H1 (cell line): ENCODE measurements around the gene LPXN. TPM values are rescaled to one million over a fixed set of nuclear protein-coding genes. Genes with fewer than 3 reads are reported as not detected.

Experiments used
- CTCF ChIA-PET: fragments of 300-600 bp; sonication (Branson Sonifier 250); formaldehyde crosslinking; loops from one replicate; lab custom pipeline; 2021; ENCODE audit not compliant: partially characterized antibody; lab: Charles Lee
- POLR2A ChIA-PET: fragments of 300-600 bp; sonication (Branson Sonifier 250); formaldehyde crosslinking; loops from one replicate; lab custom pipeline; 2021; ENCODE audit warnings: inconsistent platforms; ENCODE audit not compliant: partially characterized antibody; lab: Charles Lee
- DNase-seq, 2 experiments: peaks; one replicate each; pipeline versions ENCODE4 v3.0.0 to v3.0.0-alpha.2; 2010 to 2022; ENCODE audit warnings: low spot score in 2 of 2, low read depth in 1 of 2, mixed read lengths in 1 of 2
- FAIRE-seq: peaks from 2 replicates; lab custom pipeline; 2011; peaks lifted over from hg19 to GRCh38; lab: Jason Lieb, UNC
- H2AFZ ChIP-seq: 2 replicates; pipeline ENCODE4 v1.8.1; 2012; ENCODE audit warnings: low read length, inconsistent platforms
- H2AK5ac ChIP-seq: 2 replicates; pipeline ENCODE4 v1.6.1; 2013; ENCODE audit warnings: low read depth, low read length
- H2BK120ac ChIP-seq: replicated peaks from 2 replicates; pipeline ENCODE3; 2013; ENCODE audit warnings: low read depth, low read length, inconsistent platforms
- H2BK12ac ChIP-seq: 2 replicates; pipeline ENCODE4 v1.6.1; 2013; ENCODE audit warnings: low read depth, low read length
- H2BK15ac ChIP-seq: 2 replicates; pipeline ENCODE4 v1.6.1; 2013; ENCODE audit warnings: low read length
- H2BK20ac ChIP-seq: 2 replicates; pipeline ENCODE4 v1.6.1; 2013; ENCODE audit warnings: low read length
- H2BK5ac ChIP-seq: 2 replicates; pipeline ENCODE4 v1.6.1; 2013; ENCODE audit warnings: low read depth, low read length
- H3K14ac ChIP-seq: 2 replicates; pipeline ENCODE4 v1.6.1; 2013; ENCODE audit warnings: inconsistent platforms; ENCODE audit not compliant: insufficient read length
- H3K18ac ChIP-seq: 2 replicates; pipeline ENCODE4 v1.6.1; 2013; ENCODE audit warnings: low read length; ENCODE audit errors: extremely low read depth
- H3K23ac ChIP-seq: 2 replicates; pipeline ENCODE4 v1.6.1; 2013; ENCODE audit warnings: inconsistent platforms; ENCODE audit not compliant: insufficient read length
- H3K23me2 ChIP-seq: 2 replicates; pipeline ENCODE4 v1.6.1; 2013; ENCODE audit warnings: low read depth, low read length
- H3K27ac ChIP-seq: 2 replicates; pipeline ENCODE4 v1.6.1; 2011; ENCODE audit warnings: low read depth, low read length, inconsistent platforms
- H3K27me3 ChIP-seq, 4 experiments: replicated peaks in 1 of 4; 1 replicate in 1 of 4; 2 replicates in 3 of 4; pipeline versions ENCODE4 v1.6.1 to v1.8.1; 2011 to 2013; ENCODE audit warnings: low read length in 3 of 4, mild to moderate bottlenecking in 3 of 4, inconsistent platforms in 2 of 4, mixed read lengths in 2 of 4, moderate library complexity in 1 of 4; ENCODE audit not compliant: control insufficient read depth in 3 of 4, insufficient read depth in 3 of 4; ENCODE audit errors: extremely low read depth in 1 of 4
- H3K36me3 ChIP-seq, 4 experiments: 2 replicates each; pipeline versions ENCODE4 v1.6.1 to v1.8.1; 2011 to 2013; ENCODE audit warnings: mild to moderate bottlenecking in 4 of 4, low read length in 3 of 4, moderate library complexity in 2 of 4, control low read depth in 1 of 4, inconsistent platforms in 1 of 4; ENCODE audit not compliant: insufficient read depth in 4 of 4, control insufficient read depth in 2 of 4
- H3K4ac ChIP-seq: replicated peaks from 2 replicates; pipeline ENCODE3; 2013; ENCODE audit warnings: low read length, low read depth, mixed read lengths, inconsistent platforms; ENCODE audit not compliant: insufficient read length
- H3K4me1 ChIP-seq, 4 experiments: replicated peaks in 1 of 4; 1 replicate in 1 of 4; 2 replicates in 3 of 4; pipeline versions ENCODE4 v1.6.1 to v1.8.1; 2011 to 2013; ENCODE audit warnings: low read length in 3 of 4, inconsistent platforms in 2 of 4, mixed read lengths in 1 of 4; ENCODE audit not compliant: insufficient read depth in 4 of 4, control insufficient read depth in 3 of 4
- H3K4me2 ChIP-seq, 2 experiments: 2 replicates each; pipeline versions ENCODE4 v1.6.1 to v1.8.1; 2011 to 2013; ENCODE audit warnings: low read depth in 2 of 2, low read length in 2 of 2, control low read depth in 1 of 2, inconsistent platforms in 1 of 2, mild to moderate bottlenecking in 1 of 2; ENCODE audit not compliant: insufficient read depth in 1 of 2
- H3K4me3 ChIP-seq, 4 experiments: fragments of 200-600, 300-600 bp in 1 of 4; sonication (generic), shearing (Covaris generic), sonication (Bioruptor Twin) in 1 of 4; 2 replicates each; pipeline versions ENCODE4 v1.5.1 to v1.8.1; 2011 to 2016; ENCODE audit warnings: low read length in 4 of 4, low read depth in 3 of 4, control low read depth in 2 of 4, inconsistent platforms in 2 of 4, mild to moderate bottlenecking in 2 of 4, mixed read lengths in 1 of 4, moderate library complexity in 1 of 4; ENCODE audit not compliant: insufficient read depth in 2 of 4; ENCODE audit errors: extremely low read depth in 1 of 4
- H3K56ac ChIP-seq: replicated peaks from 2 replicates; pipeline ENCODE3; 2013; ENCODE audit warnings: low read depth, mild to moderate bottlenecking, mixed read lengths, low read length, inconsistent platforms; ENCODE audit not compliant: insufficient read length
- H3K79me1 ChIP-seq: 2 replicates; pipeline ENCODE4 v1.6.1; 2013; ENCODE audit warnings: low read depth, low read length, control low read depth
- H3K79me2 ChIP-seq, 2 experiments: 2 replicates each; pipeline versions ENCODE4 v1.6.1 to v1.8.1; 2012 to 2013; ENCODE audit warnings: low read length in 2 of 2, mild to moderate bottlenecking in 2 of 2, inconsistent platforms in 1 of 2; ENCODE audit not compliant: insufficient read depth in 2 of 2, control insufficient read depth in 1 of 2
- H3K9ac ChIP-seq, 4 experiments: replicated peaks in 1 of 4; 1 replicate in 1 of 4; 2 replicates in 3 of 4; pipeline versions ENCODE4 v1.6.1 to v1.8.1; 2011 to 2013; ENCODE audit warnings: low read depth in 3 of 4, low read length in 3 of 4, control low read depth in 2 of 4, mild to moderate bottlenecking in 2 of 4, moderate library complexity in 2 of 4, inconsistent platforms in 1 of 4; ENCODE audit errors: extremely low read depth in 1 of 4
- H3K9me3 ChIP-seq, 2 experiments: 2 replicates each; pipeline versions ENCODE4 v1.6.1 to v1.8.1; 2012 to 2013; ENCODE audit warnings: mild to moderate bottlenecking in 2 of 2, moderate library complexity in 2 of 2, control low read depth in 1 of 2, inconsistent platforms in 1 of 2, low read depth in 1 of 2, low read length in 1 of 2, mixed read lengths in 1 of 2; ENCODE audit not compliant: insufficient read depth in 2 of 2
- H4K20me1 ChIP-seq, 2 experiments: replicated peaks in 1 of 2; 2 replicates each; pipeline versions ENCODE3 to v1.8.1; 2011 to 2013; ENCODE audit warnings: inconsistent platforms in 2 of 2, low read length in 2 of 2, mild to moderate bottlenecking in 1 of 2; ENCODE audit not compliant: insufficient read depth in 2 of 2, control insufficient read depth in 1 of 2
- H4K5ac ChIP-seq: 2 replicates; pipeline ENCODE4 v1.6.1; 2013; ENCODE audit warnings: low read length, low read depth, mixed read lengths, inconsistent platforms; ENCODE audit not compliant: insufficient read length
- H4K8ac ChIP-seq: 2 replicates; pipeline ENCODE4 v1.8.0; 2013; ENCODE audit warnings: mild to moderate bottlenecking, moderate library complexity, low read length, inconsistent platforms; ENCODE audit not compliant: insufficient read depth; ENCODE audit errors: extremely low read depth
- H4K91ac ChIP-seq: replicated peaks from 2 replicates; pipeline ENCODE3; 2013; ENCODE audit warnings: low read length, mixed read lengths, inconsistent platforms; ENCODE audit not compliant: insufficient read length
- ATF2 ChIP-seq: IDR thresholded peaks from 2 replicates; pipeline ENCODE4 v1.6.1; 2012; ENCODE audit warnings: low read length, inconsistent platforms
- CREB1 ChIP-seq: IDR thresholded peaks from 2 replicates; pipeline ENCODE4 v1.6.1; 2012; ENCODE audit warnings: inconsistent platforms
- EP300 ChIP-seq, 2 experiments: IDR thresholded peaks; 1 replicate in 1 of 2; 2 replicates in 1 of 2; pipeline ENCODE4 v1.6.1; 2011 to 2012; ENCODE audit warnings: low read depth in 2 of 2, low read length in 2 of 2, mild to moderate bottlenecking in 2 of 2, borderline replicate concordance in 1 of 2, inconsistent platforms in 1 of 2, moderate library complexity in 1 of 2
- HDAC6 ChIP-seq: IDR thresholded peaks from one replicate; pipeline ENCODE4 v1.7.1; 2012; ENCODE audit warnings: low read depth, mild to moderate bottlenecking, inconsistent platforms, low read length, moderate library complexity
- JUND ChIP-seq: IDR thresholded peaks from 2 replicates; pipeline ENCODE4 v1.6.1; 2011; ENCODE audit warnings: mild to moderate bottlenecking, improper control_type of control experiment, low read length
- KDM1A ChIP-seq: fragments of 200-600, 300-600 bp; sonication (generic); IDR thresholded peaks from 2 replicates; pipeline ENCODE4 v1.7.1; 2016; ENCODE audit warnings: mild to moderate bottlenecking, low read length, borderline replicate concordance
- POU5F1 ChIP-seq: IDR thresholded peaks from 2 replicates; pipeline ENCODE4 v1.6.1; 2011; ENCODE audit warnings: low read depth, mild to moderate bottlenecking, low read length, moderate library complexity
- RBBP5 ChIP-seq: IDR thresholded peaks from 2 replicates; pipeline ENCODE4 v1.7.1; 2012; ENCODE audit warnings: low read depth, mild to moderate bottlenecking, inconsistent platforms, low read length, moderate library complexity, borderline replicate concordance
- RNF2 ChIP-seq: fragments of 200-900, 300-1000 bp; sonication (generic); IDR thresholded peaks from 2 replicates; pipeline ENCODE4 v1.7.1; 2016; ENCODE audit warnings: borderline replicate concordance, low read depth, mild to moderate bottlenecking, antibody characterized with exemption, low read length; ENCODE audit not compliant: poor library complexity, severe bottlenecking; ENCODE audit errors: missing control alignments
- RXRA ChIP-seq: IDR thresholded peaks from 2 replicates; pipeline ENCODE4 v1.6.1; 2011; ENCODE audit warnings: low read depth, mild to moderate bottlenecking, low read length, moderate library complexity; ENCODE audit not compliant: insufficient read depth
- SUZ12 ChIP-seq: fragments of 200-600 bp; sonication (generic); IDR thresholded peaks from 2 replicates; pipeline ENCODE4 v1.6.1; 2012; ENCODE audit warnings: mild to moderate bottlenecking, inconsistent platforms, low read length, moderate library complexity, mixed read lengths
- TCF12 ChIP-seq: IDR thresholded peaks from 2 replicates; pipeline ENCODE4 v1.6.1; 2011; ENCODE audit warnings: low read depth, mild to moderate bottlenecking, low read length
- TEAD4 ChIP-seq: IDR thresholded peaks from 2 replicates; pipeline ENCODE4 v1.6.1; 2012; ENCODE audit warnings: low read depth, low read length, inconsistent platforms, mixed read lengths
- WGBS, 2 experiments: shearing (Covaris generic) in 1 of 2; methylation state at CpG; one replicate each; pipeline versions ENCODE4 v1.1.6 to v1.1.7; 2013 to 2015; ENCODE audit warnings: low lambda C conversion rate in 2 of 2, mixed read lengths in 2 of 2, inconsistent platforms in 1 of 2, low coverage in 1 of 2, missing lambda C conversion rate in 1 of 2; ENCODE audit not compliant: insufficient replicate concordance in 2 of 2, insufficient coverage in 1 of 2, insufficient read length in 1 of 2; ENCODE audit errors: extremely low coverage in 1 of 2, missing lambda C conversion rate in 1 of 2; 5-methylcytosine and 5-hydroxymethylcytosine counted together
- polyA plus RNA-seq, 7 experiments: library from polyadenylated mRNA; depleted of rRNA in 3 of 7; stranded (reverse) in 5 of 7; unstranded in 2 of 7; fragments of >200 nt in 5 of 7; fragments of 200-250 nt in 2 of 7; gene quantifications; 1 replicate in 5 of 7; 2 replicates in 1 of 7; 4 replicates in 1 of 7; pipeline versions ENCODE4 v1.2.1 to v1.2.3, GENCODE V29; 2011 to 2013; ENCODE audit warnings: missing spikeins in 2 of 7, mixed read lengths in 2 of 7
- total RNA-seq: library from RNA; stranded (reverse); fragmentation: NEBNext Ultra II Directional; extraction: Animal tissue kit (Norgen Biotek cat#: 25700); gene quantifications from 2 replicates; pipeline ENCODE4 v1.2.1, GENCODE V29; 2021

The LPXN gene
- total and polyA plus RNA-seq, 2 of the 8 experiments (the other 6 are each of a cell fraction or from before 2014, with no cell fraction given) = 1.4 to 2.7 TPM

- no peak overlapping the region for H2BK15ac ChIP-seq
- no peak overlapping the region for H3K18ac ChIP-seq
- H4K8ac ChIP-seq = no peak overlapping the region
- POLR2A ChIA-PET = no interaction called here
- DNase-seq (no peak), FAIRE-seq (no peak)
- H3K56ac ChIP-seq = no peak overlapping the region
- H2BK5ac ChIP-seq = no peak overlapping the region
- no peaks in the 10 kb centered on the region; a peak in 1 of 8 replicates for H3K36me3 ChIP-seq
- H4K91ac ChIP-seq = no peak overlapping the region
- no peak overlapping the region for H2AK5ac ChIP-seq
- no peak overlapping the region for H3K23ac ChIP-seq
- CTCF ChIA-PET = interaction anchor here (1.0 kb wide), 1 partner anchor 21 kb away, joined by 3 read pairs; no protein-coding TSS in a partner anchor
- no peak overlapping the region for H3K9ac ChIP-seq
- H3K27ac ChIP-seq = no peak overlapping the region
- H2BK20ac ChIP-seq = no peak overlapping the region
- no peak overlapping the region for H3K4me3 ChIP-seq
- no peak overlapping the region for H2BK120ac ChIP-seq
- no peaks in the 10 kb centered on the region for H3K9me3 ChIP-seq
- H2AFZ ChIP-seq = no peak overlapping the region
- no peaks in the 10 kb centered on the region for H4K20me1 ChIP-seq
- no peaks in the 10 kb centered on the region for H3K27me3 ChIP-seq
- H3K79me2 ChIP-seq = no peaks in the 10 kb centered on the region
- H3K4me2 ChIP-seq = no peak overlapping the region
- H3K79me1 ChIP-seq = no peaks in the 10 kb centered on the region
- no peak overlapping the region for H2BK12ac ChIP-seq
- H3K4ac ChIP-seq = no peak overlapping the region
- H4K5ac ChIP-seq = no peak overlapping the region
- no peaks in the 10 kb centered on the region for H3K4me1 ChIP-seq
- 86% methylated on average over 1 of the region's 1 CpG; no CpG with 5 or more reads in 1 of the 2 experiments for WGBS, 2 experiments
- H3K14ac ChIP-seq = no peak overlapping the region
- H3K23me2 ChIP-seq = no peaks in the 10 kb centered on the region
- TF ChIP-seq SUZ12 = no peak
- TF ChIP-seq RBBP5 = no peak
- no peak for TF ChIP-seq JUND
- no peak for TF ChIP-seq CREB1
- TF ChIP-seq RXRA = no peak
- no peak for TF ChIP-seq POU5F1
- TF ChIP-seq EP300 (IDR thresholded peaks at IDR 0.05; ENCODE audit: borderline replicate concordance in 1 of 2, low read depth in 2 of 2, low read length in 2 of 2) = no peak
- TF ChIP-seq TEAD4 = no peak
- TF ChIP-seq HDAC6 = no peak
- TF ChIP-seq ATF2 = no peak
- TF ChIP-seq RNF2 = no peak
- no peak for TF ChIP-seq KDM1A
- no peak for TF ChIP-seq TCF12
Measured at GRCh38 chr11:58546841-58547240, 28.8 kb downstream of the LPXN start.
